ENCODE measurements around the gene RPL31. TPM values are rescaled to one million over a fixed set of nuclear protein-coding genes. Genes with fewer than 3 reads are reported as not detected.

RPL31 gene
- total RNA-seq, 4 donors from 2014 or later: 258 to 1,056 (median 762) TPM

DNA sequence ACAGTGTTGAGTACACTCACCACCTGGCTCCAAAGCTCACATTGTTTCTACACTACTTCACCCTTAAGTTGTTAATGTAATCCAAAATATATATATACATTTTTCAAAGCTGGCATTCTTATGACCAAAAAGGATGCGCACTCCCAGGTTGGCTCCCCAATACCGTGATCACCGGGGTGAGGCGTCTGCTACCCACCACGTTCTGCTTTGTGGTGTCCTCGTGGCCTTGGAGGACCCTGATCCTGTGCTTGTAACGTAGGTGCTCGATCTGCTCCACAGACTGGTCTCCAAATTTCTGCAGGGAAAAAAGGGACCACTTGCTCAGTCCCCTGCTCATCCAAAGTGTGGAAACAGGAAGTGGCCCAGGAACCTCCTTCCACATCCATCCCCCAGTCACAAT, 25.8 kb downstream of the RPL31 start:
- TF ChIP-seq POLR2AphosphoS5 (IDR thresholded peaks at IDR 0.05): no peak
- no peak for TF ChIP-seq EP300 (IDR thresholded peaks at IDR 0.05; ENCODE audit: low read depth)
- TF ChIP-seq, protein P1, sequence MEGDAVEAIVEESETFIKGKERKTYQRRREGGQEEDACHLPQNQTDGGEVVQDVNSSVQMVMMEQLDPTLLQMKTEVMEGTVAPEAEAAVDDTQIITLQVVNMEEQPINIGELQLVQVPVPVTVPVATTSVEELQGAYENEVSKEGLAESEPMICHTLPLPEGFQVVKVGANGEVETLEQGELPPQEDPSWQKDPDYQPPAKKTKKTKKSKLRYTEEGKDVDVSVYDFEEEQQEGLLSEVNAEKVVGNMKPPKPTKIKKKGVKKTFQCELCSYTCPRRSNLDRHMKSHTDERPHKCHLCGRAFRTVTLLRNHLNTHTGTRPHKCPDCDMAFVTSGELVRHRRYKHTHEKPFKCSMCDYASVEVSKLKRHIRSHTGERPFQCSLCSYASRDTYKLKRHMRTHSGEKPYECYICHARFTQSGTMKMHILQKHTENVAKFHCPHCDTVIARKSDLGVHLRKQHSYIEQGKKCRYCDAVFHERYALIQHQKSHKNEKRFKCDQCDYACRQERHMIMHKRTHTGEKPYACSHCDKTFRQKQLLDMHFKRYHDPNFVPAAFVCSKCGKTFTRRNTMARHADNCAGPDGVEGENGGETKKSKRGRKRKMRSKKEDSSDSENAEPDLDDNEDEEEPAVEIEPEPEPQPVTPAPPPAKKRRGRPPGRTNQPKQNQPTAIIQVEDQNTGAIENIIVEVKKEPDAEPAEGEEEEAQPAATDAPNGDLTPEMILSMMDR (IDR thresholded peaks at IDR 0.05): no peak
- TF ChIP-seq POLR2A (IDR thresholded peaks at IDR 0.05): no peak
- Histone ChIP-seq H3K4me3 (no peak overlapping the region), H3K27ac (no peak overlapping the region), H3K4me1 (peaks cover 0 to 26% (median 10%) of the 10 kb centered on the region in 4 donors), H3K9me3 (no peaks in the 10 kb centered on the region), H3K36me3 (peaks cover 0 to 9% (median 0%) of the 10 kb centered on the region in 4 donors), H3K27me3 (no peaks in the 10 kb centered on the region)
- in situ Hi-C loops (cut with MboI; ENCODE audit: low pct_ligation_motif_present in 1 of 4, low pct_unique_long_range_greater_than_20kb in 1 of 4, low sequenced_read_pairs in 3 of 4) (no loop called here), intact Hi-C loops (cut with DNase I; ENCODE audit: low total_unique reads) (no loop called here)
- DNase-seq: no peak
- 93 to 100% methylated on average over 1 to 8 of the region's 8 CpGs for WGBS, 2 donors (ENCODE audit: low coverage in 1 of 2)

DNA sequence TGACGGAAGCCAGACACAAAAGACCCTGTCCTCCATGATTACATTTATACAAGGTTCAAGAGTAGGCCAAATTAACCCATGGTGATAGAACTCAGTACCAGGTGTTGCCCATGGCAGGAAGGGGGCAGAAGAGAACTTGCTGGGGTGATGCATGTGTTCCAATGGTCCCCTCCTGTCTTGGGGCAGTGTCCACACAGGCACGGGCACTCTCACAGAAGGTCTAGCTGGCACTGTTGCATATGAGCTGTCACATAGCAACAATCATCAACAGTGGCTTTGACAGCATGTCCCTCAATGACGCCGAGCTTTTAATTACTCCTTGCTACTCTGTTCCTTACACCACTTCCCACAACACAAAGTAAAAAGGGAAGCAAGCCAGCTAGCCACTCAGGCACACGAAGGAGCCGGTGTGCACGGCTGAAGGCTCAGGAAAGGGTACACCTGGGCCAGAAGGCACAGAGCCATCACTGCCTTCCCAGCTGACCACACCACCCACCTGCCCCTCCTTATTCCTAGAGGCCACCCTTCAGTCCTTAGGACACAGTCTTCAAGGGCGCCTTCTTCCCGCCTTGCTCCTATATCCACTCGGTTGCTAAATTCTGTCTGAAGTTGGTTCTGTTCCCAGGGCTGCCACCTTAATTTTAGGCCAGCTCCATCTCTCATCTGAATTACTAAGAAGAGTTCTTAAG, 28.9 kb downstream of the RPL31 start:
- no peak for DNase-seq
- in situ Hi-C loops (cut with MboI; ENCODE audit: low pct_ligation_motif_present in 1 of 4, low pct_unique_long_range_greater_than_20kb in 1 of 4, low sequenced_read_pairs in 3 of 4) (no loop called here), intact Hi-C loops (cut with DNase I; ENCODE audit: low total_unique reads) (no loop called here)
- TF ChIP-seq POLR2AphosphoS5 (IDR thresholded peaks at IDR 0.05) (no peak), EP300 (IDR thresholded peaks at IDR 0.05; ENCODE audit: low read depth) (no peak), POLR2A (IDR thresholded peaks at IDR 0.05) (no peak)
- TF ChIP-seq, protein P1 (IDR thresholded peaks at IDR 0.05): no peak
- H3K4me1 ChIP-seq: peaks cover 0 to 12% (median 6%) of the 10 kb centered on the region in 4 donors
- H3K27me3 ChIP-seq: no peaks in the 10 kb centered on the region
- H3K9me3 ChIP-seq: no peaks in the 10 kb centered on the region
- 90 to 93% methylated on average over 3 to 10 of the region's 10 CpGs for WGBS, 2 donors (ENCODE audit: low coverage in 1 of 2)
- H3K36me3 ChIP-seq: peaks cover 0 to 9% (median 0%) of the 10 kb centered on the region in 4 donors
- no peak overlapping the region for H3K4me3 ChIP-seq
- H3K27ac ChIP-seq: no peak overlapping the region

DNA sequence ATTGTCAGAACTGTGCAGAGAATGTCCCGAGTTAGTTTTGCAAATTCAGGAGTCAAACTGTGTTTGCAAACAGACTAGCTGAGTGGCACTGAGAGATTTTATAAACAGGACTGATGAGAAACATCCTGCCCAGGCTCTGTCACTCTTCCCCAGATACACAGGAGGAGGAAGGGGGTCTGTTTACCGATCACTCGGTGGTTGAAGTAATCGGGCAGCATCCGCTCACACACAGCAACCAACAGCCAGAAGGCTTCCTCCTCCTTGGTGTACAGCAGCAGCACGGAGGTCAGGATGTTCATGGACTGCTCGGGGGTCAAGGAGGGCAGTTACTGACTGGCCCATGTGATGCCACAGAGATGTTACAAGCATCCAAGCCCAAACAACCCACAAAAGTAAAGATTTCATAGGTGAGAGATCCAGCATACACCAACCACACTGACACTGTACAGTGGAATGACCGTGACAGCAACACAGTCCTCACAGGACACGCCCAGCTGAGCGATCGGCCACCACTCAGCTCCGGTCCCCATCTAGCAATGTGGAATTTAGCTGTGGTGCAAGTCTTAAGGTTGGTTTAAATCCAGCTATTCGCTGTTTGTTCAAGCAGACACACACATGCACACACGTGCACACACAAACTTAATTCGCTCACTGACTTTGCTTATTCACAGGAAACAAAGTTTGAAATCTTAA, 30.1 kb downstream of the RPL31 start:
- H3K4me1 ChIP-seq: no peaks in the 10 kb centered on the region
- DNase-seq: no peak
- intact Hi-C loops (cut with DNase I; ENCODE audit: low total_unique reads) (no loop called here), in situ Hi-C loops (cut with MboI; ENCODE audit: low pct_ligation_motif_present in 1 of 4, low pct_unique_long_range_greater_than_20kb in 1 of 4, low sequenced_read_pairs in 3 of 4) (no loop called here)
- no peaks in the 10 kb centered on the region for H3K27me3 ChIP-seq
- no peak overlapping the region for H3K4me3 ChIP-seq
- 85 to 96% methylated on average over 4 to 15 of the region's 15 CpGs for WGBS, 2 donors (ENCODE audit: low coverage in 1 of 2)
- TF ChIP-seq EP300 (IDR thresholded peaks at IDR 0.05; ENCODE audit: low read depth) (no peak), POLR2AphosphoS5 (IDR thresholded peaks at IDR 0.05) (no peak), POLR2A (IDR thresholded peaks at IDR 0.05) (no peak)
- TF ChIP-seq, protein P1 (IDR thresholded peaks at IDR 0.05): no peak
- no peaks in the 10 kb centered on the region for H3K9me3 ChIP-seq
- H3K36me3 ChIP-seq: peaks cover 0 to 9% (median 0%) of the 10 kb centered on the region in 4 donors
- no peak overlapping the region for H3K27ac ChIP-seq

DNA sequence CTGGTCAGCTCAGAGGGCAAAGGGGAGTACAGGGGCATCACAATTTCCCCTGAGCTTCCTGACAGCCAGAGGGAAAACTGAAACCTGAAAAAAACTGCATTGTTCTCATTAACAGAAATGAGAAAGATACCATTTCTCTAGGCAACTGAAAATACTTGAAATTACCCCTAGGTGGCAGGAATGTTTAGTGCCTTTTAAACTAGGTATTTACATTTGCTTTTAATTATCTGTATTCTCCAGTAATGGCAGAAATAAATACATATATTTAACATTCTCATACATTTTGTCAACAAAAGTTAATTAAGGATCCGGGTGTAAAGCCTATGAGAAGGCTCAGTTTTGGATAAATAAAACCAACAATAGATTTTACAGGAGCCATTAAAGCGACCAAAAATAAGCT, 34.5 kb downstream of the RPL31 start:
- TF ChIP-seq POLR2A (IDR thresholded peaks at IDR 0.05): no peak
- TF ChIP-seq, protein P1 (IDR thresholded peaks at IDR 0.05): peak; percentile 43 to 49 (median 45)
- Histone ChIP-seq H3K27ac (no peak overlapping the region), H3K27me3 (no peaks in the 10 kb centered on the region), H3K9me3 (no peaks in the 10 kb centered on the region), H3K4me1 (no peaks in the 10 kb centered on the region), H3K36me3 (no peaks in the 10 kb centered on the region), H3K4me3 (no peak overlapping the region)
- DNase-seq: no peak
- 73% methylated on average over 2 of the region's 2 CpGs; no CpG with 5 or more reads in 1 of the 2 donors for WGBS, 2 donors (ENCODE audit: low coverage in 1 of 2)
- intact Hi-C loops (cut with DNase I; ENCODE audit: low total_unique reads): no loop called here
- in situ Hi-C loops (cut with MboI; ENCODE audit: low pct_ligation_motif_present in 1 of 4, low pct_unique_long_range_greater_than_20kb in 1 of 4, low sequenced_read_pairs in 3 of 4): no loop called here

Data from transverse colon (tissue), 4 donors.